Kidney (tissue), 14 donors: ENCODE measurements around the gene MRPL33. TPM values are rescaled to one million over a fixed set of nuclear protein-coding genes. Genes with fewer than 3 reads are reported as not detected.

ENCODE experiments used
- DNase-seq, 5 donors: peaks; one replicate each; pipeline ENCODE4 v3.0.0-alpha.2; 2013 to 2020
- FAIRE-seq: peaks from 2 replicates; lab custom pipeline; 2012; peaks lifted over from hg19 to GRCh38; lab: Jason Lieb, UNC
- H3K27ac ChIP-seq, 2 donors: one replicate each; pipeline ENCODE4 v1.7.0; 2013; ENCODE audit warnings: low read depth in 2 of 2, low read length in 2 of 2, inconsistent platforms in 1 of 2
- H3K27me3 ChIP-seq: one replicate; pipeline ENCODE4 v1.7.1; 2013; ENCODE audit warnings: low read length, inconsistent platforms; ENCODE audit not compliant: control insufficient read depth, insufficient read depth
- H3K36me3 ChIP-seq, 3 donors: one replicate each; pipeline versions ENCODE4 v1.7.0 to v1.7.1; 2013; ENCODE audit warnings: low read length in 3 of 3, control low read depth in 1 of 3, inconsistent platforms in 1 of 3; ENCODE audit not compliant: insufficient read depth in 3 of 3, control insufficient read depth in 2 of 3
- H3K4me1 ChIP-seq, 3 donors: one replicate each; pipeline versions ENCODE4 v1.7.0 to v1.7.1; 2013; ENCODE audit warnings: low read length in 3 of 3, inconsistent platforms in 1 of 3, low read depth in 1 of 3; ENCODE audit not compliant: control insufficient read depth in 2 of 3, insufficient read depth in 2 of 3
- H3K4me3 ChIP-seq, 3 donors: one replicate each; pipeline versions ENCODE4 v1.7.0 to v1.8.1; 2013; ENCODE audit warnings: low read length in 3 of 3, control low read depth in 1 of 3, inconsistent platforms in 1 of 3
- H3K9ac ChIP-seq, 3 donors: one replicate each; pipeline versions ENCODE4 v1.7.0 to v1.7.1; 2013; ENCODE audit warnings: low read length in 3 of 3, control low read depth in 1 of 3, inconsistent platforms in 1 of 3
- H3K9me3 ChIP-seq, 3 donors: one replicate each; pipeline versions ENCODE4 v1.7.0 to v1.7.1; 2013; ENCODE audit warnings: low read length in 3 of 3, control low read depth in 1 of 3, inconsistent platforms in 1 of 3; ENCODE audit not compliant: control insufficient read depth in 2 of 3, insufficient read depth in 1 of 3
- intact Hi-C: fragments of 100-400 bp; cut with DNase I; formaldehyde crosslinking; loops from one replicate; pipeline ENCODE4 v1.11.1; 2022
- polyA plus RNA-seq: library from polyadenylated mRNA; stranded (reverse); fragments of 350-450 nt; fragmentation: Illumina TruSeq; extraction: RNeasy Lipid Tissue Mini Kit (QIAGEN cat#74804); gene quantifications from one replicate; pipeline ENCODE4 v1.2.3, GENCODE V29; 2014; ENCODE audit warnings: low read depth, low replicate concordance; ENCODE audit not compliant: insufficient read depth
- total RNA-seq: library from RNA; stranded (reverse); fragmentation: NEBNext Ultra II Directional; extraction: Animal tissue kit (Norgen Biotek cat#: 25700); gene quantifications from one replicate; pipeline ENCODE4 v1.2.1, GENCODE V29; 2021
- TF ChIP-seq, protein P1 (sequence below): IDR thresholded peaks from 3 replicates; pipeline ENCODE4 v1.5.1; 2012; ENCODE audit warnings: mild to moderate bottlenecking, moderate library complexity, borderline replicate concordance; ENCODE audit not compliant: insufficient read depth; ENCODE audit errors: extremely low read depth
- donor health status: control.
- donor health status: control.
- donor health status: control.
- donor health status: control.
- donor health status: control.
- donor health status: DM: yes; HTN: yes; CAD: no.
- donor health status: Normal renal cell carcinoma (clear cell type).

The MRPL33 gene
- total and polyA plus RNA-seq, 2 donors from 2014 or later = 107 to 312 TPM

DNA sequence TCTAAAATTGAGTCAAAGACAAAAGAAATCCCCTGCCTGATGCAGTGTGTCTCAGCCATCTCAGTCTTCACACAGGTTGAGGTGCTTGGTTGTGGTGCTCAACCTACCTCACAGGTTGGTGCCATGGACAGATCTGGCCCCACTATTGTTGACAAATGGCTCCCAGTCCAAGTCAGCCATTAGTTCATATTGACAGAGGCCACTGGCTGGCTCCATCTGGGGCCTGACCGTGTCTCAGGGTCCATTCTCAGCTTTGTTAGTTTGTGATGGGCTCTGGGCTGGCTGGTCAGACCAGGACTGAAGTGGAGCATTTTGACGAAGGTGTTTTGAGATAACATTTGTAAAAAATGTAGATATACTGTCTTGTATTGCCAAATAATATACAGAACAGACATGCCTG lies 36.9 kb downstream of the MRPL33 start:
- DNase-seq (no peak), FAIRE-seq (no peak)
- TF ChIP-seq, protein P1, sequence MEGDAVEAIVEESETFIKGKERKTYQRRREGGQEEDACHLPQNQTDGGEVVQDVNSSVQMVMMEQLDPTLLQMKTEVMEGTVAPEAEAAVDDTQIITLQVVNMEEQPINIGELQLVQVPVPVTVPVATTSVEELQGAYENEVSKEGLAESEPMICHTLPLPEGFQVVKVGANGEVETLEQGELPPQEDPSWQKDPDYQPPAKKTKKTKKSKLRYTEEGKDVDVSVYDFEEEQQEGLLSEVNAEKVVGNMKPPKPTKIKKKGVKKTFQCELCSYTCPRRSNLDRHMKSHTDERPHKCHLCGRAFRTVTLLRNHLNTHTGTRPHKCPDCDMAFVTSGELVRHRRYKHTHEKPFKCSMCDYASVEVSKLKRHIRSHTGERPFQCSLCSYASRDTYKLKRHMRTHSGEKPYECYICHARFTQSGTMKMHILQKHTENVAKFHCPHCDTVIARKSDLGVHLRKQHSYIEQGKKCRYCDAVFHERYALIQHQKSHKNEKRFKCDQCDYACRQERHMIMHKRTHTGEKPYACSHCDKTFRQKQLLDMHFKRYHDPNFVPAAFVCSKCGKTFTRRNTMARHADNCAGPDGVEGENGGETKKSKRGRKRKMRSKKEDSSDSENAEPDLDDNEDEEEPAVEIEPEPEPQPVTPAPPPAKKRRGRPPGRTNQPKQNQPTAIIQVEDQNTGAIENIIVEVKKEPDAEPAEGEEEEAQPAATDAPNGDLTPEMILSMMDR = no peak
- Histone ChIP-seq H3K9me3 (no peaks in the 10 kb centered on the region), H3K4me3 (no peak overlapping the region), H3K4me1 (peaks cover 0 to 7% (median 0%) of the 10 kb centered on the region in 3 donors), H3K36me3 (no peaks in the 10 kb centered on the region), H3K27ac (peak overlapping the region in 1 of 2 donors; percentile 47), H3K27me3 (no peaks in the 10 kb centered on the region), H3K9ac (no peak overlapping the region)
- intact Hi-C loops = no loop called here

DNA sequence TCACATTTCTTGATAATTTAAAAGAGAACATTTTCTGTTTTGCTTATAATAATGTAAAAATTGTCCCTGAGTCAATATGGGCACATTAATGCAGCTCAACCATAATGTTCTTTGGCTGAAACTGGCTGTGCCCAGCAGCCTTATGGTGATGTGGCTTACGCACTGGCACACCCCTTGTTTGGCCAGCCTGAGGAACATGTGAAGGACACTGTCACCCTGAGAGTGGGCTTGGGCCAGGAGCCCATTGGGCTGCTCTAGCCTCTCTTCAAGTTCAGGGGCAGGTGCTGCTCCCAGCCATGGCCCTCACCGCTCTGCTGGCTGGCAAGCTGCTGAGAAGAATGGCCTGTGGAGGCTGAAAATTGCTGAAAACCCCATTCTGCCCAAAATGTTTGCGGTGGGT lies 37.5 kb downstream of the MRPL33 start:
- Histone ChIP-seq H3K9ac (no peak overlapping the region), H3K9me3 (no peaks in the 10 kb centered on the region), H3K27me3 (no peaks in the 10 kb centered on the region), H3K4me1 (peaks cover 0 to 7% (median 0%) of the 10 kb centered on the region in 3 donors), H3K27ac (no peak overlapping the region), H3K36me3 (no peaks in the 10 kb centered on the region), H3K4me3 (no peak overlapping the region)
- intact Hi-C loops = no loop called here
- TF ChIP-seq, protein P1 = no peak
- FAIRE-seq (no peak), DNase-seq (no peak)

DNA sequence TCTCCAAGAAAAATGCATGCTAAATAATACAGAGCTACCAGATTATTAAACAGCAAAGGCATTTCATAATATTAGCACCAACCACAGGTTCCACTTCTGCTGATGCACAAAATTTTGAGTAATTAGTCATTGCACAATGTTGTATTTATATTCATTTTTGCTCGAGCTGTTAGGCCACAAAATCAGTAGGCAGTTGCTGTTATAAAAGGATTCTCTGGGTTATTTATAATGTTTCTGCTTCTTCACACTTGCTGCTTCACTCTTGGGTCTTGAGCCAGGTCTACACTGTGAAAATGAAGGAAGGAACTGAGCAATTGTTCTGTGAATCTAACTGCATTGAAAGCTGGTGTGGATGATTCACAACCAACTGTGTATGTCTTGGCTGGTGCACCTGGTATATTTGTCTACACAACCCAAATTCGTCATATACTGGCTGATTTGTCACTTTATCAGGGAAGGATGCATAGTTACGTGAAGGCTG lies 38.3 kb downstream of the MRPL33 start:
- Histone ChIP-seq H3K4me3 (no peak overlapping the region), H3K9me3 (no peaks in the 10 kb centered on the region), H3K27me3 (no peaks in the 10 kb centered on the region), H3K9ac (no peak overlapping the region), H3K36me3 (no peaks in the 10 kb centered on the region), H3K4me1 (peaks cover 0 to 7% (median 0%) of the 10 kb centered on the region in 3 donors), H3K27ac (no peak overlapping the region)
- DNase-seq (no peak), FAIRE-seq (no peak)
- TF ChIP-seq, protein P1 = no peak
- intact Hi-C loops = no loop called here

DNA sequence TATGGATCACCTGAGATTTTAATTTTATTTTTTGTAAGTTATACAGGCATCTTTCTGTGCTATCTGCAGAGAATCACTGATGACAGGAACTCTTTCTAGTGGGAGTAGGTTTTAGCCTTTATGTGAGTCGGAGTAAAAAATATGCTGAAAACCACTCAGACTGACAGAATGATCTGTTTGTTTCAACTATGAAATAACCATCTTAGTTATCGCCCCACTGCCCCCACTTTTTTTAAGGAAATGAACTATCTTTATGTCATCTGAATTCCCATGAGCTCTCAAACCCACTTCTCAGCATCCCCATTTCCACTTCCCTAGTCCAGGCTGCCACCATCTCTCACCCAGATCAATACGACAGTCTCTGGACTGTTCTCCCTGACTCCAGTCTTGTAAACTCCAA lies 38.9 kb downstream of the MRPL33 start:
- no peak for DNase-seq
- Histone ChIP-seq H3K9ac (no peak overlapping the region), H3K36me3 (no peaks in the 10 kb centered on the region), H3K27me3 (no peaks in the 10 kb centered on the region), H3K4me3 (no peak overlapping the region), H3K27ac (no peak overlapping the region), H3K9me3 (no peaks in the 10 kb centered on the region), H3K4me1 (peaks cover 0 to 7% (median 0%) of the 10 kb centered on the region in 3 donors)
- TF ChIP-seq, protein P1 = no peak
- intact Hi-C loops = no loop called here
- FAIRE-seq = no peak
